Measurements from ENCODE around the gene KAT6B. TPM values are rescaled to one million over a fixed set of nuclear protein-coding genes. Genes with fewer than 3 reads are reported as not detected.

KAT6B gene
- total RNA-seq, 1 donor from 2014 or later, result 21.7 TPM

DNA sequence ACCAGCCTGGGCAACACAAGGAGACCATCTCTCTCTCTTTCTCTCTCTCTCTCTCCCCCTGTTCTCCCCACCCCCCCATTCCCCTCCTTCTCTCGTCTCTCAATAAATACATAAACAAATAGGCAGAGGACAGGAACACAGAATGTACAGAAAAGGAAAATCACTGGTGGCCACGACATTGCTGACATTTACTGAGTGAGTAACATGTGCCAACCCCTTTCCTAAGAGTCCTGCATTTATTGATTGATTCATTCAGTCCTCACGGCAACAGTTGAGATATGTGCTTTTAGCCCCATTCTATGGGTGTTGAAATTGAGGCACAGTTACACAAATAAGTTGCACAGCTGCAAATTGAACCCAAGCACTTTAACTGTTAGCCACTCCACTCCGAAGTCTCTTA, 170.8 kb downstream of the KAT6B start:
- TF ChIP-seq EZH2 (IDR thresholded peaks at IDR 0.05; ENCODE audit: insufficient read depth, low read length), result no peak
- TF ChIP-seq, protein P1, sequence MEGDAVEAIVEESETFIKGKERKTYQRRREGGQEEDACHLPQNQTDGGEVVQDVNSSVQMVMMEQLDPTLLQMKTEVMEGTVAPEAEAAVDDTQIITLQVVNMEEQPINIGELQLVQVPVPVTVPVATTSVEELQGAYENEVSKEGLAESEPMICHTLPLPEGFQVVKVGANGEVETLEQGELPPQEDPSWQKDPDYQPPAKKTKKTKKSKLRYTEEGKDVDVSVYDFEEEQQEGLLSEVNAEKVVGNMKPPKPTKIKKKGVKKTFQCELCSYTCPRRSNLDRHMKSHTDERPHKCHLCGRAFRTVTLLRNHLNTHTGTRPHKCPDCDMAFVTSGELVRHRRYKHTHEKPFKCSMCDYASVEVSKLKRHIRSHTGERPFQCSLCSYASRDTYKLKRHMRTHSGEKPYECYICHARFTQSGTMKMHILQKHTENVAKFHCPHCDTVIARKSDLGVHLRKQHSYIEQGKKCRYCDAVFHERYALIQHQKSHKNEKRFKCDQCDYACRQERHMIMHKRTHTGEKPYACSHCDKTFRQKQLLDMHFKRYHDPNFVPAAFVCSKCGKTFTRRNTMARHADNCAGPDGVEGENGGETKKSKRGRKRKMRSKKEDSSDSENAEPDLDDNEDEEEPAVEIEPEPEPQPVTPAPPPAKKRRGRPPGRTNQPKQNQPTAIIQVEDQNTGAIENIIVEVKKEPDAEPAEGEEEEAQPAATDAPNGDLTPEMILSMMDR (IDR thresholded peaks at IDR 0.05; ENCODE audit: insufficient read depth, low read depth, low read length), result no peak
- Mint-ChIP-seq H3K27me3 (ENCODE audit: low read depth, unreplicated experiment) (no peaks in the 10 kb centered on the region), H3K36me3 (ENCODE audit: low read depth, unreplicated experiment) (peaks cover 18% of the 10 kb centered on the region), H3K4me1 (ENCODE audit: low read depth, unreplicated experiment) (no peaks in the 10 kb centered on the region), H3K4me3 (ENCODE audit: unreplicated experiment) (no peak overlapping the region), H3K27ac (ENCODE audit: unreplicated experiment) (no peak overlapping the region), H3K9me3 (ENCODE audit: unreplicated experiment) (no peaks in the 10 kb centered on the region)
- no peak for FAIRE-seq
- no peak overlapping the region for H3K4me3 ChIP-seq (ENCODE audit: insufficient read depth, low read depth, low read length)
- no peak overlapping the region for H2AFZ ChIP-seq (ENCODE audit: low read depth, low read length)
- no peak overlapping the region for H3K9ac ChIP-seq (ENCODE audit: low read length)
- no peak for DNase-seq (ENCODE audit: low read depth)
- H3K9me3 ChIP-seq (ENCODE audit: insufficient read depth, low read depth, low read length), result no peaks in the 10 kb centered on the region
- H3K36me3 ChIP-seq (ENCODE audit: insufficient read depth, low read length), result peaks cover 13% of the 10 kb centered on the region
- H3K4me2 ChIP-seq (ENCODE audit: low read length), result no peak overlapping the region
- no peaks in the 10 kb centered on the region for H4K20me1 ChIP-seq (ENCODE audit: insufficient read depth, low read length)
- H3K4me1 ChIP-seq (ENCODE audit: insufficient read depth, low read length), result no peaks in the 10 kb centered on the region
- H3K27me3 ChIP-seq (ENCODE audit: insufficient read depth, low read length), result no peaks in the 10 kb centered on the region
- no peak overlapping the region for H3K27ac ChIP-seq (ENCODE audit: low read depth, low read length)
- no peaks in the 10 kb centered on the region for H3K79me2 ChIP-seq (ENCODE audit: insufficient read depth, low read length)

DNA sequence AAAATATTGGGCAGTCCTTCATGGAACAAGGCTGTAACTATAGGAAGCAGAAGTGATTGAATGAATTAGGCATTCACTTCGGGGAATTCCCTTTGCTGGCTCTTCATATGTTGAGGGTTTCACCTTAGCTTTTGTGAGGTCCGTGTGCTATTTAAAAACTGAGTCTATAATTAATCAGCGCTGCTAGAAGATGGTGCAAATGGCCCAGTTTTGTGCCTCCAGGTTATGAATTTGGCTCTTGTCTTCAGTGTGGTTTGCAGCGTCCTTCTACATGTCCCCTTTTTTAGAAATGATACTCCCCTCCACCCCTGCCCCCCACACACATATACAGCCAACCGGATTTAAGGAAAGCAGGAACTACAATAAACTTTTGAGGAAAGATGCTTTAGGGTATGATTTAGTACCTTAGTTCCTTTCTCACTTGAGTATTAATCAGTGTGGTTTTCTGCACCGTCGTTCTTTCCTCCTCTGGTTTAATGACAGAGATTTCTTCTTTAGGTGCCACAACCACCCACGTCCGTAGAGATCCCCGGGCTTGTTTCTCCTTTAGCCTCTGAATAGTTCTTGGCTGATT, 174.4 kb downstream of the KAT6B start:
- H3K36me3 ChIP-seq (ENCODE audit: insufficient read depth, low read length), result peaks cover 4% of the 10 kb centered on the region
- peaks cover 13% of the 10 kb centered on the region for H3K36me3 Mint-ChIP-seq (ENCODE audit: low read depth, unreplicated experiment)
- H3K79me2 ChIP-seq (ENCODE audit: insufficient read depth, low read length), result no peaks in the 10 kb centered on the region
- no peaks in the 10 kb centered on the region for H3K4me1 ChIP-seq (ENCODE audit: insufficient read depth, low read length)
- H3K9me3 ChIP-seq (ENCODE audit: insufficient read depth, low read depth, low read length), result no peaks in the 10 kb centered on the region
- no peaks in the 10 kb centered on the region for H3K9me3 Mint-ChIP-seq (ENCODE audit: unreplicated experiment)
- no peaks in the 10 kb centered on the region for H4K20me1 ChIP-seq (ENCODE audit: insufficient read depth, low read length)
- no peak overlapping the region for H3K4me3 ChIP-seq (ENCODE audit: insufficient read depth, low read depth, low read length)
- H3K9ac ChIP-seq (ENCODE audit: low read length), result no peak overlapping the region
- no peak overlapping the region for H3K27ac ChIP-seq (ENCODE audit: low read depth, low read length)
- H3K27me3 Mint-ChIP-seq (ENCODE audit: low read depth, unreplicated experiment), result no peaks in the 10 kb centered on the region
- FAIRE-seq, result no peak
- no peak for DNase-seq (ENCODE audit: low read depth)
- H3K27me3 ChIP-seq (ENCODE audit: insufficient read depth, low read length), result no peaks in the 10 kb centered on the region
- no peak for TF ChIP-seq EZH2 (IDR thresholded peaks at IDR 0.05; ENCODE audit: insufficient read depth, low read length)
- TF ChIP-seq, protein P1 (IDR thresholded peaks at IDR 0.05; ENCODE audit: insufficient read depth, low read depth, low read length), result no peak
- no peak overlapping the region for H2AFZ ChIP-seq (ENCODE audit: low read depth, low read length)
- no peaks in the 10 kb centered on the region for H3K4me1 Mint-ChIP-seq (ENCODE audit: low read depth, unreplicated experiment)
- no peak overlapping the region for H3K4me3 Mint-ChIP-seq (ENCODE audit: unreplicated experiment)
- H3K4me2 ChIP-seq (ENCODE audit: low read length), result no peak overlapping the region
- no peak overlapping the region for H3K27ac Mint-ChIP-seq (ENCODE audit: unreplicated experiment)

DNA sequence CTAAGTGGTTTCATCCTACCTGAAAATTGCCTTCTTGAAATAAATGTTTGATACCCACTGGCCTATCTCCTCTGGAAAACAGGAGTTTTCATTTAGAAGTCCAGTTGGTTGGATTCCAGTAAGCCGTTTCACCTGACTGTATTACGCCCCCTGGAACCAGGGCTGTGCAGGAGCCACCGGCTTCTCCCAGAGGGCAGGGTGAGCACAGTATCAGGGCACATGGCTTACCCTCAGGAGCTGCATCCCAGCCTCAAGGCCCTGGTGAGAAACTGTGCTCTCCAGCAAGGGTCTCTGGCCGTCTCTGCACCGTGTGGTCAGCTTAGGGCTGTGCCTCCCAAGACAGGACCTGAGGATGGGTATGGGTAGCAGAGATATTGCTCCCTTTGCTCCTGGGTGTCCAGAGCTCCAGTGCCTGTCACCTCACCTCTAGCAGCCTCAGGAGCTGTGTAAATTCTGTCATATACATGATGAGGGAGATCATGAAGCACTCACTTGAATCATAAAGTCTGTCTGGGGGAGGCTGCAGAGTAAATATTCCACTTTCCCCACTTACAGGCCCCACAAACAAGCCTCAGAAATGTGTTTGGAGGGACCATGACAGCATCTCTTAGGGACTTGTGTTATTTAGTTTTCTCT, 175.4 kb downstream of the KAT6B start:
- no peaks in the 10 kb centered on the region for H3K4me1 Mint-ChIP-seq (ENCODE audit: low read depth, unreplicated experiment)
- Histone ChIP-seq H3K36me3 (ENCODE audit: insufficient read depth, low read length) (peaks cover 4% of the 10 kb centered on the region), H3K27ac (ENCODE audit: low read depth, low read length) (no peak overlapping the region), H3K27me3 (ENCODE audit: insufficient read depth, low read length) (no peaks in the 10 kb centered on the region), H3K4me1 (ENCODE audit: insufficient read depth, low read length) (no peaks in the 10 kb centered on the region), H3K79me2 (ENCODE audit: insufficient read depth, low read length) (no peaks in the 10 kb centered on the region), H2AFZ (ENCODE audit: low read depth, low read length) (no peak overlapping the region), H3K4me3 (ENCODE audit: insufficient read depth, low read depth, low read length) (no peak overlapping the region), H3K4me2 (ENCODE audit: low read length) (no peak overlapping the region), H3K9me3 (ENCODE audit: insufficient read depth, low read depth, low read length) (no peaks in the 10 kb centered on the region), H3K9ac (ENCODE audit: low read length) (no peak overlapping the region), H4K20me1 (ENCODE audit: insufficient read depth, low read length) (no peaks in the 10 kb centered on the region)
- DNase-seq (ENCODE audit: low read depth) (no peak), FAIRE-seq (no peak)
- TF ChIP-seq, protein P1 (IDR thresholded peaks at IDR 0.05; ENCODE audit: insufficient read depth, low read depth, low read length), result no peak
- TF ChIP-seq EZH2 (IDR thresholded peaks at IDR 0.05; ENCODE audit: insufficient read depth, low read length), result no peak
- H3K27ac Mint-ChIP-seq (ENCODE audit: unreplicated experiment), result no peak overlapping the region
- no peaks in the 10 kb centered on the region for H3K27me3 Mint-ChIP-seq (ENCODE audit: low read depth, unreplicated experiment)
- H3K4me3 Mint-ChIP-seq (ENCODE audit: unreplicated experiment), result no peak overlapping the region
- H3K9me3 Mint-ChIP-seq (ENCODE audit: unreplicated experiment), result no peaks in the 10 kb centered on the region
- H3K36me3 Mint-ChIP-seq (ENCODE audit: low read depth, unreplicated experiment), result peaks cover 9% of the 10 kb centered on the region

Data from astrocyte (in vitro differentiated cells and primary cell).